NOMO-1 treated with DMSO at 0.1 percent for 48 hours (cell line): ENCODE results near the gene BLOC1S4.

Source experiments
- DNase-seq: peaks from one replicate; lab custom pipeline; 2025; ENCODE audit not compliant: unreplicated experiment; lab: John Stamatoyannopoulos, UW

BLOC1S4 gene

GRCh38 chr4:6689506-6689960 is 26.4 kb upstream of the BLOC1S4 start:
- DNase-seq = no peak

- DNase-seq = no peak
Measured at GRCh38 chr4:6692379-6692778, 23.6 kb upstream of the BLOC1S4 start.

- DNase-seq = no peak
Measured at GRCh38 chr4:6692806-6693205, 23.2 kb upstream of the BLOC1S4 start.

GRCh38 chr4:6693231-6694176 is 22.5 kb upstream of the BLOC1S4 start, which contains the start of gene S100P:
TSS of gene S100P (plus strand) at chr4:6693878. CDS start at chr4:6693933, 55 bp downstream.
- DNase-seq = no peak

- no peak for DNase-seq
Measured at GRCh38 chr4:6694177-6694901, 21.6 kb upstream of the BLOC1S4 start.

GRCh38 chr4:6695660-6696610 is 20.0 kb upstream of the BLOC1S4 start:
- DNase-seq = peak; percentile 33

GRCh38 chr4:6696611-6697010 is 19.4 kb upstream of the BLOC1S4 start:
- no peak for DNase-seq

GRCh38 chr4:6697131-6697530 is 18.8 kb upstream of the BLOC1S4 start:
- DNase-seq = no peak

GRCh38 chr4:6699388-6699787 is 16.6 kb upstream of the BLOC1S4 start:
- DNase-seq = no peak

- DNase-seq = no peak
Measured at GRCh38 chr4:6699903-6700302, 16.1 kb upstream of the BLOC1S4 start.

- no peak for DNase-seq
Measured at GRCh38 chr4:6701371-6701770, 14.6 kb upstream of the BLOC1S4 start.

- no peak for DNase-seq
Measured at GRCh38 chr4:6702761-6703160, 13.2 kb upstream of the BLOC1S4 start.

GRCh38 chr4:6703786-6704185 is 12.2 kb upstream of the BLOC1S4 start:
- no peak for DNase-seq

GRCh38 chr4:6705646-6706045 is 10.3 kb upstream of the BLOC1S4 start:
- DNase-seq = no peak

GRCh38 chr4:6706173-6706572 is 9.8 kb upstream of the BLOC1S4 start:
- DNase-seq = no peak

GRCh38 chr4:6709230-6710114 is 6.5 kb upstream of the BLOC1S4 start, which contains the start of gene MRFAP1L1:
TSS of gene MRFAP1L1 (minus strand) at chr4:6709865. CDS start at chr4:6709629, 236 bp downstream.
- DNase-seq = peak; percentile 98

GRCh38 chr4:6710282-6710681 is 5.7 kb upstream of the BLOC1S4 start:
- DNase-seq = no peak

GRCh38 chr4:6710996-6711395 is 5.0 kb upstream of the BLOC1S4 start:
- DNase-seq = peak; percentile 32

- DNase-seq = no peak
Measured at GRCh38 chr4:6714954-6715353, 1.0 kb upstream of the BLOC1S4 start.

- DNase-seq = no peak
Measured at GRCh38 chr4:6715704-6716017, 313 bp upstream of the BLOC1S4 start.
